SK-MEL-5 (cell line): ENCODE measurements around the gene GAGE10. TPM values are rescaled to one million over a fixed set of nuclear protein-coding genes. Genes with fewer than 3 reads are reported as not detected.
A peak's percentile ranks its signal among the peaks of the same experiment; 100 is the strongest.

Source experiments
- DNase-seq: peaks from one replicate; pipeline ENCODE4 v3.0.0-alpha.2; 2016; ENCODE audit warnings: low read depth, low spot score
- in situ Hi-C: cut with HindIII; loops from 2 replicates; pipeline ENCODE4 v1.10.0; 2016; ENCODE audit warnings: low sequenced_read_pairs, high pct_unique_total_duplicates, low pct_unique_long_range_greater_than_20kb
- polyA plus RNA-seq, 2 experiments: library from polyadenylated mRNA; depleted of rRNA; stranded (reverse); fragments of >200 nt; gene quantifications; 2 replicates each; pipeline ENCODE4 v1.2.3, GENCODE V29; 2015
- total RNA-seq: library from RNA; depleted of rRNA; stranded (reverse); fragments of >200 nt; shearing (Covaris generic); gene quantifications from 2 replicates; pipeline ENCODE4 v1.2.3, GENCODE V29; 2014; rRNA removed

Gene GAGE10, protein sequence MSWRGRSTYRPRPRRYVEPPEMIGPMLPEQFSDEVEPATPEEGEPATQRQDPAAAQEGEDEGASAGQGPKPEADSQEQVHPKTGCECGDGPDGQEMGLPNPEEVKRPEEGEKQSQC
- total RNA-seq: not detected in 2 replicates
- polyA plus RNA-seq (2015; cell fraction: cytosol; rRNA removed): not detected in 2 replicates
- polyA plus RNA-seq (2015; cell fraction: nucleus; rRNA removed): not detected in 2 replicates

DNA sequence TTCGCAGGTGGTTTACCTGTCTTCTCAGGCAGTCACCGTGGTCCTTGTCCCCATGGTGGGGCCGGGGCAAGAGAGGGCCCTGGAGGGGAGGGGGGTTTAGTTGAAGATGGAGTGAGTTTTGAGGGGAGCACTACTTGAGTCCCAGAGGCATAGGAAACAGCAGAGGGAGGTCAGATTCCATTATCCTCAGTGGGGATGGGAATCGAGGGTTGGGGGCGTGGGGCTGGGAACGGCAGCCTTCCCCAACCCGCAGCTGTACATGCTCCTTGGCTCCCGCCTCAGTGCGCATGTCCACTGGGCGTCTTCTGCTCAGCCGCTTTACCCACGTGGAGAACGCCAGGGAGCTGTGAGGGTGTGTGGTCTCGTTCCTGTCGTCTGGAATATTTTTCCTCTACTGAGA lies at the start of gene GAGE10:
Gene GAGE10 (plus strand): TSS at position 301 of the 400 bp plus-strand sequence. CDS start 1,214 bp downstream, outside the sequence.
- in situ Hi-C loops: no loop called here
- no peak for DNase-seq

DNA sequence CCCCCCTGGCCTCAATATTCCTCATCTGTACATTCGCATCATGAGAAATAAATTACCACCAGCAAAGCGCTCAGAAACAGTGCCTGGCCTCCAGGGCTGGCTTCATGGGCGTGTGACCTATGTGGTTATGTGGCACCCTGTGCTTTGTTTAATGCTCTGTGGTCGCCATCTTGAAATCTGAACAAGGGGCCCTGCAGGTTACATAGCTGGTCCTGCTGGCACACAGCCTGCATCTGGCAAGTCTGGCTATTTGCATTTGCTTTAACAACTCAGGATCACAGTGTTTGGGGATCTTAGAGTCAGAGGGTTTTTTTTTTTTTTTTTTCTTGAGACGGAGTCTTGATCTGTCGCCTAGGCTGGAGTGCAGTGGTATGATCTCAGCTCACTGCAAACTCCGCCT lies 48.8 kb upstream of the GAGE10 start:
- in situ Hi-C loops: no loop called here

DNA sequence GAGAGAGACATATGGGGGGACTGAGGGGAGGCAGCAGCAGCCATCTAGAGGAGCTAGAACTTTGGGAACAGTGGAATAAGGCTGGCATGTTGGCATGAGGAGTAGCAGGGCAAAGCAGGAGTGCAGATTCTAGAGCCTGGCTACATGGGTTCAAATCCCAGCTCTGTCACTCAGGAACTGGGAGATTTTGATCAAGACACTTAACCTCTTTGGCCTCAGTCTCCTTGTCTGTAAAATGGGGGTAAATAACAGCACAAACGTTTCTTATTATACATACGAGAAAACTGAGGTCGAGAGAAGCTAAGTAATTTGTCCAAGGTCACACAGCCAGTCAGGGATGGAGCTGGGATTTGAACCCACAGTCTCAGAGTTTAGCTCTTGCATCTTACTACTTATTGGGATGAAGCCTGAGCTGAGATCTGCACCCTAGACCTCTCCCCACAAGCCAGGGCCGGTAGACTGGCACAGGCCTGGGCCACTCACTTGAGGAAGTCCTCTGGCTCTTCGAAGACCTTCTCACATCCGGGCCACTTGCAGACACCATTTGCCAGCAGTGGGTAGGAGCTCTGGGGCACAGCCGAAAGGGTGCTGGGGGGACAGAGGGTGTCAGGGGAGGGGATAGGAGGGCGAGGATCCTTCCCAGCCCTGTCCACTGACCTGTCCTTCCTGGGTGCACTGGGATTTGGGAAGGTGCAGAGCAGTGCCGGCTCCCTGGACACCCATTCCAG lies 47.0 kb upstream of the GAGE10 start:
- in situ Hi-C loops: no loop called here
- no peak for DNase-seq

More for the DNA sequence above, 48.8 kb upstream of the GAGE10 start:
- no peak for DNase-seq

DNA sequence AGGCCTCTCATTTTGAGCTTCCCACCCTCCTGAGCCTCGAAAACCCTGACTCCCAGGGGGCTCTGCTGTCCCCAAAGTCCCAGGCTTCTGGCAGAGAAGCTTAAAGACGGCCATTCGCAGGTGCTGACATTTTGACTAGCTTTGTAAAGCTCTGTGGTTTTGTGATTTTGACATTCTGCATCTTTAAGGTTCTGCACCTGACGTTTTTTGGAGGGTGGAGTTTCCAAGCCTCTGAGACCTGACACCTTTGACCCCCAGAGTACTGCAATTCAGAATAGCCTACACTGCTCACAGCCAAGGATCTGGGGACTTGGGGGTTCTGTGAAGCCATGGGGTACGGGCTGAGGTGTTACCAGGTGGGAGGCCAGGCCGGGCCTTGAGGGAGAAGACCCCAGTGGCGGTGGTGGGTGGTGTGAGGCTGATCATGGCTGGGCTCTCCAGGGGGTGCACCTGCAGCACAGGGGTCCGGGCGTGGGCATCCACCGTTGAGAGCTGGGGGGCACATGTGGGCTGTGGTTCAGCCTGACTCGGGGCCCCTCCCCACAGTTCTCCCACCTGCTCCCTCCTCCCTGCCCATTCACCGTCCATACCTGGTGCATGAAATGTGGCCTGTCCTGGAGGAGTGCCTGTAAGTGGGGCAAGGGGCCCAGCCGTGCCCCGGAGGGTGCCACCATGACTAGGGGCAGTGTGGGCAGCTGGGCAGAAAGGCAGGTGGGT lies 46.2 kb upstream of the GAGE10 start:
- in situ Hi-C loops: no loop called here
- no peak for DNase-seq

DNA sequence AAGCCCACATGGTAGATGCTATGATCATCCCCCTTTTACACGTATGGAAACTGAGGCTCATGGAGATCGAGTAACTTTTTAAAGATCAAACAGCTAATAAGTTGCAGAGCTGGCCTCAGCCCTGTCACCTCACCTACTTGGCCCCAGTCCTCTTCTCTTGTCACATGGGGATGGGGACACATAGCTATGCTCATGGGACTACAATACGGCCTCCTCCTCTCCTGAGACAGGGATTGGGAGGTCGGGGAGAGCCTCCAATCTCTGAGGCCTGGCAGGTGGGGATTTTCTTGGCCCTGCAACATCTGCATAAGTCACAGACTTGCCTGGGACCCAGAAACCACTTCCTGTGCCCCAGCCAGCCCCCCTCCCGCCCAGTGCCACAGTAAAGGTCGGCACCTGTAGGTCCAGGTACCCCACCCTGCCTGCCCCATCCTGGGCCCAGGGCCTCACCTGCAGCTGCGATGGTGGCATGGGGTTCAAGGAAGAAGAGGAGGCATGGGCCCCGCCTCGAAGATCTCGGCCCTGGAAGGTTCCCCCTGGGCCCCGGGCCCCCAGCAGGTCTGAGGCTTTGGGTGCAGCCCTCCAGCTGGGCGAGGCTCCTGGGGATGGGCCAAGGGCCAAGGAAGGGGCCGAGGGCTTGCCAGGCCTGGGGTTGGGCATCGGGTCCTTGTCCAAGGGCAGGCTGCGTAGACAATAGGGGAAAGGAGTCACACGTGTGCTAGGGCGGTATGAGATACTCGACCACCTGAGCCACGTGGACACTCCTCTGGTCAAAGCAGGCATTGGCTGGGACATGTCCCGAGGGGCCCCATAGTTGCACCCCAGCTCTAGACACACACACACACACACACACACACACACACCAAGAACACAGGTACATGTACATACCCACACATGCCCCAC lies 45.3 kb upstream of the GAGE10 start:
- no peak for DNase-seq
- in situ Hi-C loops: no loop called here

DNA sequence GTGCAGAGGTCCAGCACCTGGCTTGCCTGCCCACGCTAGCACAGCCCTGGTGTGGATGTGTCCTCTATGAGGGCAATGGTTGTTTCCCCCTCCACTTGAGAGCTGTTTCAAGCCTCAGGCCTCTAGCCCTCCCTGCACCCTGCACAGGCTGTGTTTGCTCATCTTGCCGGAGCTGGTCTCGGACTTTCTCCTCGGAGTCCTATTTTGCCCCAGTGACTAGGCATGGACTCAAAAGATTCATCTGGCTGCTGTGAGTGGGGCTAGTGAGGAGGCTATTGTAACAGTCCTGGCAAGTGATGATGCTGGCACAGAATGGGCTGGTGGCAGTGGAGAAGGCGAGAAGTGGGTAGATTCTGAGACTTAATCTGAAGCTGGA lies 44.7 kb upstream of the GAGE10 start:
- no peak for DNase-seq
- in situ Hi-C loops: no loop called here

DNA sequence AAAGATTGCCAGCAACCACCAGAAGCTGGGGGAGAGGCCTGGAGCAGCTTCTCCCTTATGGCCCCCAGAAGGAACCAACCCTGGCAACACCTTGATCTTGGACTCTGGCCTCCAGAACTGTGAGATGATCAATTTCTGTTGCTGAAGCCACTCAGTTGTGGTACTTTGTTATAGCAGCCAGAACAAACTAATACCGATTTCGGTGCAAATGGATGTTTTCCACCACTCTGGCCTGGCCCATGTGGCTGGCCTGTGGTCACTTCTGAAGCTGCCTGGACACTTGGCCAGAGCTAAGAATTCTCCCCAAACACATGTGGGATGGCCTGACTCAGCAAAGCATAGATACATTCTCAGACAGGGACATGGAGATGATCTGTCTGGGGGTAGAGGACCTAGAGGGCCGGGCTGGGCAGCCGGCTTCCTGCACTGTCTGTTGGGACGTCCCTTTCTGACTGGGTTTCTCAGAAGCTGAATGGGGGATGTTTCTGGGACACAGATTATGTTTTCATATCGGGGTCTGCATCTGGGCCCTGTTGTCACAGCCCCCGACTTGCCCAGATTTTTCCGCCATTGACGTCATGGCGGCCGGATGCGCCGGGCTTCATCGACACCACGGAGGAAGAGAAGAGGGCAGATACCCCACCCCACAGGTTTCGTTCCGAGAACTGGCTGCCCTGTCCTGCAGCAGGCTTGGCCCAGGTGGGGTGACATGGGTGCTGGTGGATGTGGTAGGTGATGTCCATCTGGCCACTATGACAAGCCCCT lies 43.0 kb upstream of the GAGE10 start:
- in situ Hi-C loops: no loop called here

DNA sequence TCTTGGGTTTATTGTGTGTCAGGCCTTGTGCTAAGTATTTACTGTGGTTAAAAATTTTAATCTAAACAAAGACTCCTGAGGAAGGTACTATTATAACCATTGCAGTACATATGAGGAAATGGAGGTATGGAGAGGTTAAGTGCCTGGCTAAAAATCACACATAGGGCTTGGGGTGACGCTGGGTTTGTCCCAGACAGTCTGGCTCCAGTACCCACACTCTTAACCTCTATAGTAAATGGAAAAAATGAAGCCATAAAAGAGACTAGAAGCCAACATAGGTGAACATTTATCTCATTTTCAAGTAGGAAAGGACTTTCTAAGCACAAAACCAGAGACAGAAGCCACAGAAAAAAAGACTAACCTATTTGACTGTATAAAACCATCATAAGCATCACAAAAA lies 40.8 kb upstream of the GAGE10 start:
- in situ Hi-C loops: no loop called here
- no peak for DNase-seq

More for the DNA sequence above, 43.0 kb upstream of the GAGE10 start:
- no peak for DNase-seq

DNA sequence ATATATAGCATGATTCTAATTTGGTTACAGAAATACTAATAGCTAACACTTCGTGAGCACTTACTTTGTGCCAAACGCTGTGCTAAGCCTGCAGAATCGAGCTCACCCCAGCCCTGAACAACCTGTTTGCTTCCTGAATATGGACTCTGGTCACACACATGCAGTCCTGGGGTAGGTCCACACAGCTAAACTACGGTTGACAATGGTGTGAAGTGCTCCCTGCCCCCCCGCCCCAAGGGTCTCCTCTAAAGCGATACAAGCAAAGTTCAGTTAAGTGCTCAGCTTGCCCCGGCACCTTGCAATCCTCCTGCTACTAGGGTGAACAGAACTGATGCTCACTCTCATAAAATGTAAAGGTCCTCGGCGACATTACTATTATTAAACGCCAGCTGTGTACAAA lies 39.8 kb upstream of the GAGE10 start:
- in situ Hi-C loops: no loop called here
- DNase-seq: no peak

DNA sequence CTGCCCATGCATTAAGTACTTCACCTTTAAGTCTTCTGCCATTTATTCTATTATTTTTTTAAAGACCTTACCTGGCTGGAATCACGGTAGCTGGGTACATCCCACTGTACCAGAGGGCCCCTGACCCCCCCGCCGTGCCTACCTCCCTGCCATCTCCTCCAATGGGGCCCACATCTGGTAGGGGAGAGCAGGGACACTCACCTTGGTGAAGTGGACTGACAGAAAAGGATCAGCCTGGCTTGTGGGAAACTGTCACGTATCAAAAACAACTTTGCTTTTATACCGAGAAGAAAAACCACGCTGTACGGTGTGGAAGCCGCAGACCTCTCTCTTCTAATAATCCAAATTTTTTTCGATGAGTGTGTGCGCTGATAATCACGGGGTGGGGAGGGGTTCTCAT lies 39.0 kb upstream of the GAGE10 start, which contains the start of gene FOXP3:
Gene FOXP3 (minus strand): TSS at position 251 of the 400 bp plus-strand sequence. CDS start 6,205 bp downstream, outside the sequence.
- in situ Hi-C loops: no loop called here
- DNase-seq: no peak

DNA sequence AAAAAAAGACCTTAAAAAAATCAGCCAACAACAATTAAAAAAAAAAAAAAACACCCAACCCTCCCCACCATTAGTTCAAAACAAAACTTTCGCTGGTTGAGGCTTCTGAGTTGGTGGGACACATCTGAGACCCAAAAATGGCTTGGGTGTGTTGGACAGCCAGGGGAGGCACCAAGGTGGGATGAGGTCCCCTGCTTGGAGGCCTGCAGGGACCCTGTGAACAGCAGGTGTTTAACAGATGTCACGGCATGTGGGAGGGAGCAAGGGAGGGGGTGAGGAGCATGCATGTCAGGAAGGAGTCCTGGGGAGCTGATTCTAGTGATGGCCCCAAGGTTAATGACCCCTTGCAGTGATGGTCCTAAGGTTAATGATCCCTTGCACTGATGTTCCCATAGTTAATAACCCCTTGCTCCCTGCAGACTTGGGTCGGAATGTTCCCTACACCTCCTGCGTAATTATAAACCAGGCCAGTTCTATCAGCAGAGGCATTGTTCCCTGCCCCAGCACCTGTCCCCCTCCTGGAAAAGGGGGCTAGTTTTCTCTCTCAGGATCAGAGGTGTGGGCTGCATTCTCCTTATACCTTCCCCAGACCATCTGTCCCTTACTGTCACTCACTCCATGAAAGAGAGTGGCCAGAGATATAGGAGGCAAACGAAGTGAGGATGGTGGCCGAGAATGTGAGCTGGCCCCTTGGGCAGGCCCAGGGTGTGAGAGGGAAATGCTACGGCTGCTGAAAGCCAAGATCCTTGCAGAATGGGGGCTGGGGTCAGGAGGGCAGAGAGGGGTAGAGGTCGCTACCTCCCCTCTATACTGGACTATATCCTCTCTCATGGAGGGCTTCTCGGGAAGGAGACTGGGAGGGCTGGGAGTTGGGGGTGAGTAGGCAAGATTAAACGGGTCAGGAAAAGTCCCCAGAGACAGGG lies 36.7 kb upstream of the GAGE10 start:
- in situ Hi-C loops: no loop called here
- no peak for DNase-seq

DNA sequence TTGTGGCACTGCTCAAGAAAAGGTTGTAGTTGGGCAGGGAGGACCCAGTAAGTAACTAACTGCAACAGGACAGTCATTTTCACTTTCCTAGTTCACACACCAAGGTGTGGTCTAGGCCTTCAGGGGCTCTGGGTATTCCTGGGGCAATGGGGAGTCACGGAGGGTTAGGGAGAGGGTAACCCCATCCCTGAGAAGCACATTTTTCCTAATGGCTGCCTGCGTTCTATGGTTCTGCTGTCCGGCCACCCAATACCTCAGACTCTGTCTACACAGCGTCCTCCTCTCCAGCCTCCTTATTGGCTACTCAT lies 34.8 kb upstream of the GAGE10 start:
- DNase-seq: no peak
- in situ Hi-C loops: no loop called here

DNA sequence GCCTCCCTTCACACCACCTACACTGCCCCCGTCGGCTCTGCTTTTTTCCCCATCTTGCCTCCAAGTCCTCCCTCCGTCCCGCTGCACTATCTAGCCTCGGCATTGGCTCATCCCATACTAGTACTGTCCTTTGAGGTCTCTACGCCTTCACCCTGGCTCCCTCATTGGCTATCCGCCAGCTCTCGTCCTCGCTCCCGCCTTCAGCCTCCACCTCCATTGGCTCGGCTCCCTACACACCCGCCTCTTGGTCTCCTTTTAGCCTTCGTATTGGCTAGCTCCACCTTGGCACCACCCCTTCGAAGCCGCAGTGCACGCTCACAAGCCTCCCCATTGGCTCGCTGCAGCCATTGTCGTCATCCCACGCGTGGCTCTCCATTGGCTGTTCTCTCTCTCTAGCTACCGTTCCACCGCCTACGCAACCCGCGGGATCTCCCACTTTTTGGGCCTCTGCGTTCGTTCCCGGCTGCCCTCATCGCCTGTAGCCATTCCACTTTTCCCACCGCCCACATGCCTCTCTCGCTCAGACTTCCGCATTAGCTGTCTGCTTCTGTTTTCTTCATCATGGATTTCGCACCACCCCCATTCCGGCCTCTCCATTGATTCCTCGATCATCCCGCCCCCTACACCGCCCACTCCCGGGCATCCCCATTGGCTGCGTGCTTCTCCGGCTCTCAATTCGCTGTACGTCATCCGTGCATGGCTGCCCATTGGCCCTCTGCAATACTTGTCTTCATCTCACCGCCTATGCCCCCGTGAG lies 34.3 kb upstream of the GAGE10 start:
- in situ Hi-C loops: no loop called here

DNA sequence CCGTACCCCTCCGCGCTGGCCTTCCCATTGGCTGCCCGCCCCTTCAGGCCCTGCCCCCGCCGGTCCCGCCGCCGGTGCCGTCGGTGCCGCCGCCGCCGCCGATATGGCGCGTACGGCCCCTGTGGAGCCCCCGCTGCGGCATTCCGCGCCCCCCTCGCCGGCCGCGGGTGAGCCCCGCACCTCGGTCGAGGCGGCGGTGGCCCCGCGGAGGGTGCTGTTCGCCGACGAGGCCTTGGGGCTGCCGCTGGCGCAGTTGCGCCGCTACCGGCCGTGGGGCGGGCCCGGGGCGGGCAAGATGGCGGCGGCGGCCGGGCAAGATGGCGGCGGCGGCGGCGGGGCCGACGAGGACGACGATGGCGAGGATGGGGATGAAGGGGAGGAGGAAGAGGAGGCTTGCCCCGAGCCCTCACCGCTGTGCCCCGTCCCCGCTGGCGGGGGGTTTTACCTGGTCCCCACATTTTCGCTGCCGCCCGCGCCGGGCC lies 33.6 kb upstream of the GAGE10 start, which contains the start of gene PPP1R3F:
Gene PPP1R3F (plus strand): TSS at position 27 of the 482 bp plus-strand sequence. CDS start 77 bp downstream, at position 104.
- no peak for DNase-seq
- in situ Hi-C loops: no loop called here

More for the DNA sequence above, 34.3 kb upstream of the GAGE10 start:
- peak; percentile 98 for DNase-seq

DNA sequence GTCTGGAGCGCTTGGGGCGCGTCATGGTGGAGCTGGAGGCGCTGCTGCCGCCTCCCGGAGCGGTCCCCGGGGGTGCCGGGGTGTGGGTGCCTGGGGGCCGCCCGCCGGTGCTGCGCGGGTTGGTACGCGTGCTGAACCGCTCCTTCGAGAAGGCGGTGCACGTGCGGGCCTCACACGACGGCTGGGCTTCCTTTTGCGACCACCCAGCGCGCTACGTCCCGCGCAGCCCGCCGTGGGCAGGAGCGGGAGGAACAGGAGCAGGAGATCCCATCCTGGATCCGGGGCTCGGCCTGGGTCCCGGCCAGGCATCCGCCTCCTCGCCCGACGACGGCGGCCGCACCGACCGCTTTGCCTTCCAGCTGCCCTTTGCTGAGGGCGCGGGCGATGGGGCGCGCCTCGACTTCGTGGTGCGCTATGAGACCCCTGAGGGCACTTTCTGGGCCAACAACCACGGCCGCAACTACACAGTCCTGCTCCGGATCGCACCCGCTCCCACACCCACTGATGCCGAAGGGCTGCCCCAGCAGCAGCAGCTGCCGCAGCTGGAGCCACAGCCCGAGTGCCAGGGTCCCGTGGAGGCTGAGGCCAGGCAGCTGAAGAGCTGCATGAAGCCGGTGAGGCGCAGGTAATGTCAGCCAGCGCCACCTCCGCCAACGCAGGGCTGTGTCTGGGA lies 33.1 kb upstream of the GAGE10 start:
- in situ Hi-C loops: no loop called here
- no peak for DNase-seq
